Erythroblast (primary cell): ENCODE data around the gene SLC5A11.

ENCODE experiments used
- GATA1 ChIP-seq: IDR thresholded peaks from 2 replicates; pipeline ENCODE4 v1.6.1; 2011; ENCODE audit warnings: low read depth, mild to moderate bottlenecking, control low read depth, low read length, moderate library complexity
- POLR2A ChIP-seq: IDR thresholded peaks from 2 replicates; pipeline ENCODE4 v1.6.1; 2011; ENCODE audit warnings: mild to moderate bottlenecking, low read length

GRCh38 chr16:24848065-24848464 is 2.3 kb downstream of the SLC5A11 start:
- TF ChIP-seq POLR2A (no peak), GATA1 (no peak)
